HG02588 (cell line): Measurements from ENCODE around the gene CRISP2.
"Not testable (repeated sequence)": the region's sequence is repeated elsewhere in the genome, so short reads cannot be mapped to it uniquely, and the experiment has no call there.

ENCODE experiments used
- ATAC-seq: cut with Tn5 transposase; IDR thresholded peaks from one replicate; pipeline ENCODE4 v1.9.1; 2021; ENCODE audit warnings: mild to moderate bottlenecking, moderate library complexity; ENCODE audit not compliant: unreplicated experiment

The CRISP2 gene, protein sequence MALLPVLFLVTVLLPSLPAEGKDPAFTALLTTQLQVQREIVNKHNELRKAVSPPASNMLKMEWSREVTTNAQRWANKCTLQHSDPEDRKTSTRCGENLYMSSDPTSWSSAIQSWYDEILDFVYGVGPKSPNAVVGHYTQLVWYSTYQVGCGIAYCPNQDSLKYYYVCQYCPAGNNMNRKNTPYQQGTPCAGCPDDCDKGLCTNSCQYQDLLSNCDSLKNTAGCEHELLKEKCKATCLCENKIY

DNA sequence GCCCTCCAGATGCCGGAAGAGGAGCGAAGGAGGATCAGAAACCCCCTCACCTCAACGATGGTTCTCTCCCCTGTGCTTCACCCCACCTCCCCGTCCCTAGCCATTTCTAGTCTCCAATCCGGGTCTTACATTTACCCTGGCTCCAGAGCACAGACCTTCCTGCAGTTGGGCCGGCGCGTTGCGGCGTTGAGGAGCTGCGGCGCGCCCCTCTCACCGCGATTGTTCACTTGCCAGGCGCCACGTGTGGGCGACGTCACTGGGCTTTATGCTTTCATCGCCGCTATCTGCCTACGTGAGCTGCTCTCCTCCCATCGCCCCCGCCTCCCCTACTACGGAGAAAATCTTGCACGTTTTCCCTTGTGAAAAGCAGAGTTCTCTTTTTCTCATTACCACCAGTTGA is at the start of gene CRISP2:
CRISP2 (minus strand) TSS at position 198 of the 400 bp plus-strand sequence. CDS start 4,347 bp downstream, outside the sequence.
- no peak for ATAC-seq

- ATAC-seq, result no peak
Measured at GRCh38 chr6:49744259-49744658, 30.9 kb upstream of the CRISP2 start, which contains the start of gene CRISP3. Gene CRISP3, minus strand, starts transcription at chr6:49744388. Its CDS starts 21 bp downstream, at chr6:49744367.

- ATAC-seq, result no peak
Measured at GRCh38 chr6:49743429-49743828, 30.1 kb upstream of the CRISP2 start.

DNA sequence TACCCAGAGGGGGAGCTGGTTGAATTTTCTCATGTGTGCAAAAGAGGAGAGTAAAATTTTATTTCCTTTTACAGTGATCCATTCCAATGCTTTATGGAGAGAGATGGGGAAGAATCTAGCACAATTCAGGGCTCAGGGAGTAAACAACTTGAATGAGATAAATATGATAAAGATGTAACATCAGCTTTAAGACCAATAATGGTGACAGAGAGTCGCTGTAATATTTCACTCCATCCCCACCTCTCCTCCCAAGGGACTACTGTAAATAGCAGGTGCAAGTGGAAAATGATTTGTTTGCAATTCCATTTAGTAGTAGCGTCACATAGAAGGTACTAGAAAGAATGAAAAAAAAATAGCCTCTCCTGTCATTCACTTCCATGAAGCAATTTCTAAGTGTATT is 26.1 kb upstream of the CRISP2 start:
- no peak for ATAC-seq

GRCh38 chr6:49736017-49736508 is 22.7 kb upstream of the CRISP2 start:
- no peak for ATAC-seq

DNA sequence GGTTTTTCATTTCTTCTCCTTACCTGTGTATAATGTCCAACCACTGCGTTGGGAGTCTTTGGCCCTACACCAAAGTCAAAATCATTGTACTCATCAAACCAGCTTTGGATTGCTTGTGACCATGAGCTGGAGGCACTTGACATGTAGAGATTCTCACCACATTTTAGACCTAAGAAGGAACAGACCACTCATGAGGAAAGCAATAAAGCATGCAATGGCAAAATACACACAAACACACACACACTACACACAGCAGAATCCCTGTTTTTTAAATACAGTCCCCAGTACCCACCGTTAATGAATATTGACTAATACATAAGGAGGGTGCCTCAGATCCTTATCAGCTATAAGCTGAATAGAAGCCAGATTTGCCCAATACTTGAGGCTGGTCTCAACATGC is 20.3 kb upstream of the CRISP2 start:
- ATAC-seq, result no peak

DNA sequence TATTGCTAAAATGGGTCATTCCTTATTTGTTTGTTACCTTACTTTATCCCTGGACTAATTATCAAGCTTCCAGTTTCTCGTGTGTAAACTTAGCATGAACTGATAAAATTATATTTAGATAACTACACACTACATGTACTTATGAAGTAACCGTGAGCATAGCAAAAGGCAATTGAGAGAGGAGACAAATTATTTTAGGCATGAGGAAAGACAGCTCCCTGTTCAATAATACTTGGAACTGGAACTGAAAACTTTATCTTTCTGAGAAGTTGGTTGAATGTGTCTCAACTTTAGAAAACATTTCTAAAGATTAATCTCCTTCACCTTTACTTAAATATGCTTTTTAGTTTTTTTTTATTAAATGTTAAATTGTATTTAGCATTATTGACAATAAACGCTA is 19.4 kb upstream of the CRISP2 start:
- no peak for ATAC-seq

GRCh38 chr6:49730251-49730650 is 16.9 kb upstream of the CRISP2 start:
- ATAC-seq, result no peak

DNA sequence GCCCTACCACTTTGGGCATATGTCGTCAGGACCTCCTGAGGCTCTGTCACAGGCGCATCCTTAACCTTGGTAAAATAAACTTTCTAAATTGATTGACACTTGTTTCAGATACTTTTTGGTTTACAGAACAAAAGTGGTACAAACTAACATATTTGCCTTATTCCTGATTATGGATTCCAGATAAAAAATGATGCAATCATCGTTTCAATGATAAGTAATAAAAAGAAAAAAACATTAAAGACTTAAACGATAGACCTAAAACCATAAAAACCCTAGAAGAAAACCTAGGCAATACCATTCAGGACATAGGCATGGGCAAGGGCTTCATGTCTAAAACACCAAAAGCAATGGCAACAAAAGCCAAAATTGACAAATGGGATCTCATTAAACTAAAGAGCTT is 10.6 kb upstream of the CRISP2 start:
- ATAC-seq, result not testable (repeated sequence)

DNA sequence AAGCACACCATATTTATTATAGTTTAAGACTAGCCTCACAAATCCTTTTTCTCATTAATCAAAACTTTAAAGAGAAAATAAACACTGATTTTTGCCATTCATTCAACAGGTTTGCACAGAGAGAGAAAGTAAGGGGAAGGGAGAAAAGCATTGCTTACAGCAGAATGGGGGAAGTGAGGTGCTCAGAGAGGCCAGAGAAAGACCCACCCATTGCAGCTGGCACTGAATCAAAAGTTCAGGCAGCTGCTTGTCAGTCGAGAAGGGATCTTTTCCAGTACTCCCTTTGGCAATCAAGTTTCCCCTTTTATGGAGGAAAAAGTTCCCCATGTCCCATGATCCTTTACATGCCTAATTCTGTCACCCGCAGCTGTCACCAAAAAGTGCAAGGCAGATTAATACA is 8.0 kb upstream of the CRISP2 start:
- no peak for ATAC-seq

- ATAC-seq, result no peak
Measured at GRCh38 chr6:49720372-49720771, 7.0 kb upstream of the CRISP2 start.

GRCh38 chr6:49698478-49698877 is 14.9 kb downstream of the CRISP2 start:
- ATAC-seq, result no peak

GRCh38 chr6:49693512-49693911 is 19.8 kb downstream of the CRISP2 start:
- no peak for ATAC-seq

- ATAC-seq, result no peak
Measured at GRCh38 chr6:49692534-49692933, 20.8 kb downstream of the CRISP2 start.

GRCh38 chr6:49676671-49677281 is 36.6 kb downstream of the CRISP2 start:
- ATAC-seq, result no peak

- no peak for ATAC-seq
Measured at GRCh38 chr6:49675816-49676215, 37.5 kb downstream of the CRISP2 start.

DNA sequence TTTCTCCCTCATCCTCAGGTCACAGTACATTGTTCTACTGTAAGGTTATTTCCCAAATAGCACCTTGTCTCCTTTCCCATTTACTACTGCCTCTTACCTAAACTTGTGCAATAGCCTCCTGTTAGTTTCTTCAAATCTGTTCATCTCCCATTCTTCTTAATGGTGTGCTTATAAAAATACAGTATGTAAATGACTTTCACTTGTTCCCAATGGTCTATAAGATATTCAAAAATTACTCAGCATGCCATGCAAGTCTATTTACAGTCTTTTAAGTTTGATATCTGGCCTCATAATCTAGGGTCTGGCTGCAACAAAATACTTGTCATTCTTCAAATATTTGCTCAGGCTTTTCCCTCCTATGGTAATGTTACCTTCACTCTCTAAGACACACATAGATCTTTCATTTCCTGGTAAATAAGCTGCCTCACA is 45.2 kb downstream of the CRISP2 start:
- no peak for ATAC-seq

DNA sequence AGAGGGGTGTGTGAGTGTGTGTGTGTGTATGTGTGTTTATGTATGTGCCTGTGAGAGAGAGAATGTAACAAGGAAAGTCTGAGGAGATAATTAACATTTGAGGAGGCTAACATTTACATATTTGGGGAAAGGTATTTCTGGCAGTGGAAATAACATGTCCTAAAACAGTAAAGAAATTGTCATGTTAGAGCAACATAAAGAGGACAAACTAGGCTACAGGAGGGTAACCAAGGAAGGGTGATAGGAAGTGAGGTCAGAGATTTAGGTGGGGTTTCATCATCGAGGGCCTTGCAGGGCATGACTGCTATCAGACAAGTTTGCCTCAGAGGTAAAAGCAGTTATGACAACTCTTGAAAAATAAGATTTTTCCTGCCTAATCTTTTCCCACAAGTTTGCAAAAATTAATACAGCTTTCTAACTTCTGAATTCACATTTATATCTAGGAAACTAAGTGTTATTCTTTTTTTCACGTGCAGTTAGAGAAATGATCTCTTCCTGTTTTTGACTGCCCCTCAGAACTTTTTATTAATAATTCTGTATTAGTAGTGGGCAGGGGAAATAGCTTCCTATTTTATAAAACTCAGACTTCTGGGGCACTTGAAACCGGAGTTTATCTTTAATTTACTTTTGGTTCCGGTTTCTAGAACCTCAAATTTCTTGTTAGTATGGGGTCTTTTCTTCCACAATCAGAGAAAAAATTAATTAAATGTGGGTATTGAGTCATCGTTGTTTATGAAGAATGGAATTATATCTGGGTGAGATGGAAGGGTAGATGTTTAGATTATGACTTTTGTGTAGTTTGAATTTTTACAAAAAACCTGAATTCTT is 46.2 kb downstream of the CRISP2 start:
- ATAC-seq, result no peak

GRCh38 chr6:49666480-49666879 is 46.9 kb downstream of the CRISP2 start:
- ATAC-seq, result no peak

DNA sequence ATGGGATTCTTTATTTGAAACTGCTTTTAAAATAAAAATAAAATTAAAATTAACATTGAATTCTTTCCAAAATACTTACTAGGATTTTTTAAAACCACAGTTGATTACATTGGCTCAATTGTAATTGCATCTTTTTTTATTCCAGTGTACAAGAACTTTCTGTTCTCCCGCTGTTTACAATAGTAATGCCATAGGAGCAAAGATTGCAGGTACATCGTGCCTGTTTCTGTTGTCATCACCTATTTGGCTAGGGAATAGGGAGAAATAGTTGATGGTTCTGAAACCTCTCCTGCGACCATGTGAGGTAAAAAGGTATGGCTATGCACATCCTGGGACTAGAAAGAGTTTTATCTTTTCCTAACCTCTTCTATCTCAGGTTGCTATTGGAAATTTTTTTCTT is 48.5 kb downstream of the CRISP2 start:
- ATAC-seq, result no peak

GRCh38 chr6:49664054-49664453 is 49.3 kb downstream of the CRISP2 start:
- not testable (repeated sequence) for ATAC-seq

DNA sequence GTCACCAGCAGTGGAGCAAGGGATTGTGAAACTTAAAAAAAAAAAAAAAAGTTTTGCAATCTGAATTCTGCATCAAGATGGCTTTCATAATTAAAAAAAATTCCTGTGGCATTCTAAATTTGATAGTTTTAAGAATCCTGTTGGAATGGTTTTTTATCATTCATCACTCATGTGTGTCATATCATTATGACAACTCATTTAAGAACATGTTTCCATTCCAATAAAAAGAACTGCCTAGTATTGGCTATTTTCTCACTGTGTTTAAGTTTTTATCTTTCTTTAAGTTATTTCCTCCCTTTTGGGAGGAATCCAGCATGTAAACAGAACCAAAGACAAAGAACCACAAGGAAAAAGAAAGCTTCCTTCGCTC is 50.5 kb downstream of the CRISP2 start:
- no peak for ATAC-seq
